D721Med (cell line): ENCODE data around the gene RPS6KA2.

ENCODE experiments used
- DNase-seq: peaks from one replicate; pipeline ENCODE4 v3.0.0; 2011; ENCODE audit warnings: low spot score; ENCODE audit not compliant: insufficient read length
- FAIRE-seq: peaks from 2 replicates; lab custom pipeline; 2011; peaks lifted over from hg19 to GRCh38; lab: Jason Lieb, UNC
- CTCF ChIP-seq: IDR thresholded peaks from 2 replicates; pipeline ENCODE4 v1.5.1; 2012; ENCODE audit warnings: mild to moderate bottlenecking, control low read depth; ENCODE audit not compliant: insufficient read depth; ENCODE audit errors: missing control alignments

RPS6KA2 gene

GRCh38 chr6:166615059-166615770 lies 11.8 kb downstream of the RPS6KA2 start:
- DNase-seq (no peak), FAIRE-seq (no peak)
- TF ChIP-seq CTCF, result no peak

GRCh38 chr6:166614589-166614988 lies 12.5 kb downstream of the RPS6KA2 start:
- no peak for TF ChIP-seq CTCF
- DNase-seq, result no peak
- FAIRE-seq, result no peak

- DNase-seq, result no peak
- no peak for TF ChIP-seq CTCF
- FAIRE-seq, result no peak
Observed at GRCh38 chr6:166614171-166614583, 12.9 kb downstream of the RPS6KA2 start.

GRCh38 chr6:166613027-166613426 lies 14.0 kb downstream of the RPS6KA2 start:
- DNase-seq, result no peak
- FAIRE-seq, result no peak
- no peak for TF ChIP-seq CTCF

- DNase-seq (no peak), FAIRE-seq (no peak)
- TF ChIP-seq CTCF, result no peak
Observed at GRCh38 chr6:166612471-166612881, 14.6 kb downstream of the RPS6KA2 start.

GRCh38 chr6:166611631-166612030 lies 15.4 kb downstream of the RPS6KA2 start:
- no peak for TF ChIP-seq CTCF
- DNase-seq (no peak), FAIRE-seq (no peak)

- FAIRE-seq (no peak), DNase-seq (no peak)
- no peak for TF ChIP-seq CTCF
Observed at GRCh38 chr6:166610069-166610468, 17.0 kb downstream of the RPS6KA2 start.
